HepG2 (cell line): Measurements from ENCODE around the gene GNB3. TPM values are rescaled to one million over a fixed set of nuclear protein-coding genes. Genes with fewer than 3 reads are reported as not detected.

Experiments used
- BRCA1 ChIP-seq: sonication (generic); formaldehyde crosslinking; IDR thresholded peaks from 2 replicates; pipeline ENCODE4 v1.4.0; 2020; ENCODE audit warnings: missing genetic modification reagents
- CBX1 ChIP-seq: IDR thresholded peaks from one replicate; pipeline ENCODE4 v1.6.1; 2016; ENCODE audit warnings: antibody characterized with exemption, low read depth
- CBX5 ChIP-seq: sonication (generic); formaldehyde crosslinking; IDR thresholded peaks from 2 replicates; pipeline ENCODE4 v1.4.0; 2020; ENCODE audit warnings: missing genetic modification reagents, borderline replicate concordance
- CTCF ChIP-seq: sonication (generic); formaldehyde crosslinking; IDR thresholded peaks from 2 replicates; pipeline ENCODE4 v1.5.0; 2020; ENCODE audit warnings: mild to moderate bottlenecking, missing genetic modification reagents, moderate library complexity
- FOSL2 ChIP-seq: sonication (generic); formaldehyde crosslinking; IDR thresholded peaks from 2 replicates; pipeline ENCODE4 v1.4.0; 2020; ENCODE audit warnings: missing genetic modification reagents
- GATAD2A ChIP-seq: IDR thresholded peaks from 2 replicates; pipeline ENCODE4 v1.6.1; 2016
- GMEB2 ChIP-seq: IDR thresholded peaks from 2 replicates; pipeline ENCODE4 v1.6.1; 2016; ENCODE audit warnings: missing biosample characterization, missing genetic modification reagents, low read depth
- HNF4A ChIP-seq: sonication (generic); formaldehyde crosslinking; IDR thresholded peaks from 2 replicates; pipeline ENCODE4 v1.4.0; 2020; ENCODE audit warnings: missing genetic modification reagents
- HNRNPK ChIP-seq: fragments of 200-400 bp; formaldehyde crosslinking; IDR thresholded peaks from 2 replicates; pipeline ENCODE4 v1.6.1; 2018; ENCODE audit warnings: low read length, low read depth, moderate library complexity, mild to moderate bottlenecking; ENCODE audit not compliant: poor library complexity, severe bottlenecking
- KDM2A ChIP-seq: sonication (generic); formaldehyde crosslinking; IDR thresholded peaks from 2 replicates; pipeline ENCODE4 v1.4.0; 2020; ENCODE audit warnings: low read depth, missing genetic modification reagents, borderline replicate concordance
- PHF8 ChIP-seq: sonication (generic); formaldehyde crosslinking; IDR thresholded peaks from 2 replicates; pipeline ENCODE4 v1.5.0; 2020; ENCODE audit warnings: missing genetic modification reagents
- RFXAP ChIP-seq: sonication (generic); formaldehyde crosslinking; IDR thresholded peaks from 2 replicates; pipeline ENCODE4 v1.4.0; 2020; ENCODE audit warnings: missing genetic modification reagents, borderline replicate concordance
- SALL1 ChIP-seq: sonication (generic); formaldehyde crosslinking; IDR thresholded peaks from 2 replicates; pipeline ENCODE4 v1.8.0; 2022; ENCODE audit warnings: mild to moderate bottlenecking, missing genetic modification reagents
- SIX4 ChIP-seq: sonication (generic); formaldehyde crosslinking; IDR thresholded peaks from 2 replicates; pipeline ENCODE4 v1.4.0; 2020; ENCODE audit warnings: missing genetic modification reagents
- SNRNP70 ChIP-seq: fragments of 200-400 bp; formaldehyde crosslinking; IDR thresholded peaks from 2 replicates; pipeline ENCODE4 v1.6.1; 2017; ENCODE audit warnings: mild to moderate bottlenecking, low read depth, low read length, moderate library complexity
- TEAD3 ChIP-seq: optimal IDR thresholded peaks from 2 replicates; pipeline ENCODE3; 2016; ENCODE audit warnings: borderline replicate concordance
- TSC22D2 ChIP-seq: sonication (generic); formaldehyde crosslinking; IDR thresholded peaks from 2 replicates; pipeline ENCODE4 v1.5.1; 2020; ENCODE audit warnings: missing genetic modification reagents, mild to moderate bottlenecking, borderline replicate concordance
- YEATS4 ChIP-seq: sonication (generic); formaldehyde crosslinking; IDR thresholded peaks from 2 replicates; pipeline ENCODE4 v1.4.0; 2020; ENCODE audit warnings: missing genetic modification reagents, borderline replicate concordance
- ZBTB44 ChIP-seq: sonication (generic); formaldehyde crosslinking; IDR thresholded peaks from 2 replicates; pipeline ENCODE4 v1.4.0; 2020; ENCODE audit warnings: missing genetic modification reagents
- ZFAT ChIP-seq: sonication (generic); formaldehyde crosslinking; conservative IDR thresholded peaks from 2 replicates; pipeline ENCODE4 v1.8.1; 2023; ENCODE audit warnings: missing genetic modification reagents, inconsistent platforms
- ZFX ChIP-seq: sonication (generic); formaldehyde crosslinking; IDR thresholded peaks from 2 replicates; pipeline ENCODE4 v1.4.0; 2020; ENCODE audit warnings: mild to moderate bottlenecking, low read depth, missing genetic modification reagents, moderate library complexity
- ZNF225 ChIP-seq: sonication (generic); formaldehyde crosslinking; IDR thresholded peaks from 2 replicates; pipeline ENCODE4 v1.4.0; 2020; ENCODE audit warnings: mild to moderate bottlenecking, missing genetic modification reagents
- ZNF710 ChIP-seq: sonication (generic); formaldehyde crosslinking; IDR thresholded peaks from 2 replicates; pipeline ENCODE4 v1.5.0; 2020; ENCODE audit warnings: mild to moderate bottlenecking, missing genetic modification reagents, borderline replicate concordance
- polyA plus RNA-seq, 8 experiments: library from polyadenylated mRNA; depleted of rRNA in 3 of 8; stranded (reverse) in 7 of 8; unstranded in 1 of 8; fragments of >200 nt; fragmentation: Illumina TruSeq in 4 of 8; extraction: Trizol in 4 of 8; gene quantifications; 2 replicates each; pipeline versions ENCODE4 v1.2.1 to v1.2.3, GENCODE V29; 2011 to 2016; ENCODE audit warnings: low read depth in 4 of 8, missing spikeins in 1 of 8, mixed read lengths in 1 of 8; ENCODE audit not compliant: insufficient read depth in 1 of 8
- total RNA-seq, 5 experiments: library from RNA; depleted of rRNA; stranded (reverse); fragments of >200 nt; fragmentation: Illumina TruSeq; extraction: Trizol; gene quantifications; 2 replicates each; pipeline ENCODE4 v1.2.3, GENCODE V29; 2016; ENCODE audit warnings: low read depth in 1 of 5

Gene GNB3
- total and polyA plus RNA-seq, 2 of the 13 experiments (the other 11 are each of a cell fraction or from before 2014, with no cell fraction given) = 1.3 to 3.6 TPM

DNA sequence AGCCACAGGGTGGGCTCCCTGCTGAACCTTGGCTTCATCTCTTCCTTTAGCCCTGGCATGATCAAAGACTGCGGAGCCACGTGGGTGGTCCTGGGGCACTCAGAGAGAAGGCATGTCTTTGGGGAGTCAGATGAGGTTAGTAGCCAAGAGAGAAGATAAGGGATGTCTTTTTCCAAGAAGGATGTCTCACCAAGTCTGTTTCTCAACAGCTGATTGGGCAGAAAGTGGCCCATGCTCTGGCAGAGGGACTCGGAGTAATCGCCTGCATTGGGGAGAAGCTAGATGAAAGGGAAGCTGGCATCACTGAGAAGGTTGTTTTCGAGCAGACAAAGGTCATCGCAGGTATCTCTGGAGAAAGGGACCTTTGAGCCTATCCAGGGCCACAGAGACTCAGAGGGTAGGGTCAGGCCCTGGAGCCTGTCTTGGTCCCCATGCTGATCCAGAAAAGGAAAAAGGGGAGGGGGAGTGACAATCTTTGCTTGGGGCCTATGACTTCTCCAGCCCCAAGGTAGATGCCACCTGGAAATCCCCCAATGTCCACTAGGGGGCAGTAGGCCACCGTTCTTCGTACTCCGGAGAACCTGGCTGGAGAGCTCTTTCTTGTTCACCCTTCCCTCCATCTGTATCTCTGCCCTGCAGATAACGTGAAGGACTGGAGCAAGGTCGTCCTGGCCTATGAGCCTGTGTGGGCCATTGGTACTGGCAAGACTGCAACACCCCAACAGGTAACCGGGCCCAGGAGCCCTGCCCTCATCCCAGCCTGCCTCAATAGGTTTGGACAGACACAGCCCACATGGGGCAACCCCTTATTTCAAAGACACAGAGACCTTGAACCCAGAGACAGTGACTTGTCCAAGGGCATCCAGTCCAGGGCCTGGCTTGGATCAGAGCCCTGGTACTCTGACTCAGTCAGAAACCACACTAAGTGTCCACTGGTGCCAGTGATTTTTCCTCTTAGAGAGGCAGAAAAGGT, 28.6 kb downstream of the GNB3 start (continued):
- peak; percentile 91 for TF ChIP-seq CTCF
- TF ChIP-seq HNF4A (CRISPR knock-in tag) = no peak
- no peak for TF ChIP-seq RFXAP (CRISPR knock-in tag)
- peak; percentile 37 for TF ChIP-seq TEAD3 (CRISPR knock-in tag)
- TF ChIP-seq TSC22D2 (CRISPR knock-in tag) = no peak
- no peak for TF ChIP-seq GATAD2A (CRISPR knock-in tag)
- TF ChIP-seq HNRNPK = no peak
- TF ChIP-seq BRCA1 = no peak
- no peak for TF ChIP-seq ZBTB44 (CRISPR knock-in tag)
- TF ChIP-seq ZNF710 (CRISPR knock-in tag) = no peak
- no peak for TF ChIP-seq YEATS4 (CRISPR knock-in tag)
- peak; percentile 22; the same call in 1 of the 2 replicates for TF ChIP-seq KDM2A (CRISPR knock-in tag)
- TF ChIP-seq GMEB2 (CRISPR knock-in tag) = no peak
- no peak for TF ChIP-seq FOSL2
- 0 out of 2 replicates have a peak, but pooled peaks have one; percentile 41 for TF ChIP-seq ZFX
- TF ChIP-seq PHF8 (CRISPR knock-in tag) = no peak
- TF ChIP-seq SALL1 = no peak
- no peak for TF ChIP-seq CBX1
- TF ChIP-seq ZNF225 (CRISPR knock-in tag) = no peak
- TF ChIP-seq CBX5 (CRISPR knock-in tag) = no peak
- no peak for TF ChIP-seq SIX4 (CRISPR knock-in tag)
- no peak for TF ChIP-seq ZFAT (CRISPR knock-in tag)
- TF ChIP-seq SNRNP70 = no peak
